SU-DHL-6 (cell line): Measurements from ENCODE around the gene OLFML2B.

Experiments used
- H2AFZ ChIP-seq: fragments of 200-600 bp; sonication (generic); 2 replicates; pipeline ENCODE4 v1.6.1; 2014; ENCODE audit warnings: low read depth, mild to moderate bottlenecking, moderate library complexity, mixed read lengths, antibody characterized with exemption, low read length; ENCODE audit not compliant: severe bottlenecking
- H3F3A ChIP-seq: fragments of 200-600 bp; shearing (Covaris generic); 2 replicates; pipeline ENCODE4 v1.6.0; 2016; ENCODE audit warnings: antibody characterized with exemption, mild to moderate bottlenecking; ENCODE audit not compliant: insufficient read depth
- H3K27ac ChIP-seq: fragments of 200-600 bp; sonication (generic); 2 replicates; pipeline ENCODE4 v1.5.1; 2016; ENCODE audit warnings: low read depth, mild to moderate bottlenecking, low read length, moderate library complexity, mixed read lengths
- H3K27me3 ChIP-seq: fragments of 200-600 bp; sonication (generic), shearing (Covaris generic); 2 replicates; pipeline ENCODE4 v1.6.0; 2014; ENCODE audit warnings: mild to moderate bottlenecking, low read length
- H3K36me3 ChIP-seq: fragments of 200-600 bp; sonication (generic); 2 replicates; pipeline ENCODE4 v1.6.1; 2014; ENCODE audit warnings: mild to moderate bottlenecking, low read length, mixed read lengths
- H3K4me2 ChIP-seq: fragments of 300-600, 200-600 bp; shearing (Covaris generic), sonication (generic); 2 replicates; pipeline ENCODE4 v1.6.0; 2014; ENCODE audit warnings: low read length, low read depth, mild to moderate bottlenecking; ENCODE audit not compliant: poor library complexity, severe bottlenecking
- H3K4me3 ChIP-seq: fragments of 200-600 bp; sonication (generic); 2 replicates; pipeline ENCODE4 v1.5.1; 2014; ENCODE audit warnings: antibody characterized with exemption, low read length, mild to moderate bottlenecking, mixed read lengths; ENCODE audit not compliant: insufficient read depth, poor library complexity, severe bottlenecking
- H3K79me2 ChIP-seq: fragments of 200-600 bp; sonication (generic); 2 replicates; pipeline ENCODE4 v1.6.1; 2014; ENCODE audit warnings: mild to moderate bottlenecking, low read length, moderate library complexity; ENCODE audit not compliant: insufficient read depth
- H3K9ac ChIP-seq: fragments of 200-600 bp; sonication (generic); 2 replicates; pipeline ENCODE4 v1.7.0; 2014; ENCODE audit warnings: mild to moderate bottlenecking, low read length
- H3K9me2 ChIP-seq: fragments of 200-600 bp; sonication (generic); replicated peaks from 2 replicates; pipeline ENCODE4 v1.6.1; 2014; ENCODE audit warnings: low read length; ENCODE audit not compliant: insufficient read depth
- H3K9me3 ChIP-seq: fragments of 200-600 bp; sonication (generic); 2 replicates; pipeline ENCODE4 v1.6.1; 2014; ENCODE audit warnings: low read length, mixed read lengths; ENCODE audit not compliant: insufficient read depth
- H4K20me1 ChIP-seq: fragments of 200-600 bp; sonication (generic); 2 replicates; pipeline ENCODE4 v1.6.1; 2014; ENCODE audit warnings: low read depth, mild to moderate bottlenecking, antibody characterized with exemption, low read length, moderate library complexity, mixed read lengths
- EZH2phosphoT487 ChIP-seq: fragments of 200-600 bp; sonication (generic), shearing (Covaris generic); conservative IDR thresholded peaks from 2 replicates; pipeline ENCODE4 v1.6.1; 2018; ENCODE audit warnings: mild to moderate bottlenecking, antibody characterized with exemption, low read length, moderate library complexity, mixed read lengths
- TF ChIP-seq, protein P1 (sequence below): fragments of 200-600 bp; sonication (generic); IDR thresholded peaks from one replicate; pipeline ENCODE4 v1.5.1; 2017; ENCODE audit warnings: antibody characterized with exemption, mild to moderate bottlenecking, low read length, moderate library complexity; ENCODE audit not compliant: insufficient read depth, poor library complexity, severe bottlenecking

Gene OLFML2B

DNA sequence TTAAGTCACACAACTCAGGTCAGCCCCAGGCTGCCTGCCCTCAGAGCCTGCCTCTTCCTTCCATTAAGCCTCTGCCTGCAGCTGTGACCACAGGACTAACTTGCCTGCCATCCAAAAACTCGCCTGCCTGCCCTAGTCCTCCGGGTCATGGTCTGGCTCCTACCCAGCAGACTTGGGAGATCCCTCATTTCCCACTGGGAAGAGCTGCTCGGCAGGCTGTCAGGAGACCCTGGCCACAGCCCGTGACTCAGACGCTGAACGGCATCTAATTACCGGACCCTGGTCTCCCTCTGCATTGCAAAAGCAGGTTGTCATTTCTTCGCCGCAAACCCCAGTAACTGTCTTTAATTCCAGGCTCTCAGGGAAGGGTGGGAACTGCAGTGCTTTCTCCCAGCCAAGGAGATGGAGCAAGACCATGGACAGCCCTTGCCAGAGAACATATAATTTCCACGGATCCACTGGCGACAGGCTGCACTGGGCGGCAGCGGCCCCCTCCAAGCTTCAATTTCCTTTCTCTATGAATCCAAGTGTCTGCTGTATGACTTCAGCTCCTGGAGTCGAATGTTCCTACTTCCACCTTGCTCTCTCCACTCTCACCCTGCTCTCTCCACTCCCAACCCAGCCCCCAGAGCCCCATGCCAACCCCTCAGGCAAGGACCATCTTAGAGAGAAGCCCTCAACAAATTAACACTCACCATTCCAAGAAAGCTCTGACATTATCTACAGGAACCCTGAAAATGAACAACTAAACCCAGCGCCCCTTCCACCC is 20.4 kb downstream of the OLFML2B start:
- Histone ChIP-seq H3K27me3 (no peaks in the 10 kb centered on the region), H4K20me1 (no peaks in the 10 kb centered on the region), H3K9me2 (no peaks in the 10 kb centered on the region), H3K9ac (no peak overlapping the region), H3K79me2 (no peaks in the 10 kb centered on the region), H3K27ac (no peak overlapping the region), H3K4me2 (no peak overlapping the region), H2AFZ (no peak overlapping the region), H3F3A (no peaks in the 10 kb centered on the region), H3K4me3 (no peak overlapping the region), H3K9me3 (no peaks in the 10 kb centered on the region), H3K36me3 (no peaks in the 10 kb centered on the region)
- TF ChIP-seq, protein P1, sequence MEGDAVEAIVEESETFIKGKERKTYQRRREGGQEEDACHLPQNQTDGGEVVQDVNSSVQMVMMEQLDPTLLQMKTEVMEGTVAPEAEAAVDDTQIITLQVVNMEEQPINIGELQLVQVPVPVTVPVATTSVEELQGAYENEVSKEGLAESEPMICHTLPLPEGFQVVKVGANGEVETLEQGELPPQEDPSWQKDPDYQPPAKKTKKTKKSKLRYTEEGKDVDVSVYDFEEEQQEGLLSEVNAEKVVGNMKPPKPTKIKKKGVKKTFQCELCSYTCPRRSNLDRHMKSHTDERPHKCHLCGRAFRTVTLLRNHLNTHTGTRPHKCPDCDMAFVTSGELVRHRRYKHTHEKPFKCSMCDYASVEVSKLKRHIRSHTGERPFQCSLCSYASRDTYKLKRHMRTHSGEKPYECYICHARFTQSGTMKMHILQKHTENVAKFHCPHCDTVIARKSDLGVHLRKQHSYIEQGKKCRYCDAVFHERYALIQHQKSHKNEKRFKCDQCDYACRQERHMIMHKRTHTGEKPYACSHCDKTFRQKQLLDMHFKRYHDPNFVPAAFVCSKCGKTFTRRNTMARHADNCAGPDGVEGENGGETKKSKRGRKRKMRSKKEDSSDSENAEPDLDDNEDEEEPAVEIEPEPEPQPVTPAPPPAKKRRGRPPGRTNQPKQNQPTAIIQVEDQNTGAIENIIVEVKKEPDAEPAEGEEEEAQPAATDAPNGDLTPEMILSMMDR: no peak
- TF ChIP-seq EZH2phosphoT487: no peak

DNA sequence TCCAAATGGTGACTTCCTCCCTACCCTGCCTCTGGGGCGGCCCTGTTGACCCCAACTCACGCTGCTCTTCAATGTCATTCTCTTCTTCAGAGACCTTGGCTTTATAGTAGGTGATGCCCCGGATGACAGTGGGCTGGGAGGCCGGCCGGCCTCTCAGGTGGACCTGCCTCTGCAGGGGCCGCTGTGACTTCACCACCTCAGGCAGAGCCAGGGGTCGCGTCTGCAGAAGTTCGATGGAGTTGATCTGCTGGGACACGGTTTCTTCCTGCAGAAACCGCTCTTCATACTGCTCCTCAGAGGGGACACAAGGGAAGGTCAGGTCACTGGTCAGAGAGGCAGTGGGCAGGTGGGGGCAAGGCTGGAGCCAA is 23.6 kb downstream of the OLFML2B start:
- H3K27me3 ChIP-seq: no peaks in the 10 kb centered on the region
- H3K27ac ChIP-seq: no peak overlapping the region
- TF ChIP-seq EZH2phosphoT487: no peak
- TF ChIP-seq, protein P1: no peak
- H3K9me2 ChIP-seq: no peaks in the 10 kb centered on the region
- no peaks in the 10 kb centered on the region for H4K20me1 ChIP-seq
- no peaks in the 10 kb centered on the region for H3K9me3 ChIP-seq
- H3K36me3 ChIP-seq: no peaks in the 10 kb centered on the region
- no peaks in the 10 kb centered on the region for H3F3A ChIP-seq
- H3K79me2 ChIP-seq: no peaks in the 10 kb centered on the region
- no peak overlapping the region for H2AFZ ChIP-seq
- no peak overlapping the region for H3K4me2 ChIP-seq
- no peak overlapping the region for H3K9ac ChIP-seq
- no peak overlapping the region for H3K4me3 ChIP-seq

DNA sequence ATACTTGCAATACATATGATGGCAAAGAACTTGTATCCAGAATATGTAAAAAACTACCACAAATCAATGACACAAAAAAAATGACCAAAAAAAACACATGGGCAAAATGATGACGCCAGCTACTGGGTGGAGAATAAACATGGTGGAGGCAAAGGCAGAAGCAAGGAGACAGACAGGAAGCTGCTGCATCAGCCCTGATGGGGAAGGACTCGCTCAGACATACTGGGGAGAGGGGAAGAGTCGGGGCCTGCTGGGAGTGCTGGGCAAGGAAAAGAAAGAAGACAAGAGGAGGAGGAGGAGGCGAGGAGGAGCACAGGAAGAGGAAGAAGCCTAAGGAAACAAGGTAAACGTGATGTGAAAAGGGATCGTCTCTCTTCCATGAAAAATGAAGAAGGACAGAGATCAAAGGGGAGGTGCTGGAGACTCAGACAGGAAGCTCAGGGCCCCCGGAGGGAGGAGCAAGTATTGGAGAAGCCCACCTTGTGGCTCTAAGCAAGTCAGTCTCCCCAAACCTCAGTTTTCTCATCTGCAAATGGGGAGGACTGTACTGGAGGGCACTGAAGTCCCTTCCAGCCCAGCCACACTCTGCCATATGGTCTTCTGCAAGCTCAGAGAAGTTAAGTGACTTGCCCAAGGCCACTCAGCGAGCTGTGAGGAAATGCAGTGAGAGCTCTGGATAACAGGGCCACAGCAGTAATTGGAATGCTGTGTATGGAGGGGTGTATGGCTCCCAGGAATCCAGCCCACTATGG is 24.2 kb downstream of the OLFML2B start:
- H3K27me3 ChIP-seq: no peaks in the 10 kb centered on the region
- no peak overlapping the region for H3K4me3 ChIP-seq
- TF ChIP-seq, protein P1: no peak
- no peak for TF ChIP-seq EZH2phosphoT487
- no peak overlapping the region for H2AFZ ChIP-seq
- H3K27ac ChIP-seq: no peak overlapping the region
- H4K20me1 ChIP-seq: no peaks in the 10 kb centered on the region
- H3K36me3 ChIP-seq: no peaks in the 10 kb centered on the region
- H3K4me2 ChIP-seq: no peak overlapping the region
- H3K9ac ChIP-seq: no peak overlapping the region
- H3K79me2 ChIP-seq: no peaks in the 10 kb centered on the region
- H3K9me2 ChIP-seq: no peaks in the 10 kb centered on the region
- H3K9me3 ChIP-seq: no peaks in the 10 kb centered on the region
- H3F3A ChIP-seq: no peaks in the 10 kb centered on the region
